Activated CD8-positive, alpha-beta memory T cell treated with anti-CD3 and anti-CD28 coated beads for 24 hours (primary cell): Measurements from ENCODE around the gene FUT2.
"Not testable (repeated sequence)": the region's sequence is repeated elsewhere in the genome, so short reads cannot be mapped to it uniquely, and the experiment has no call there.

ENCODE experiments used
- DNase-seq: peaks from one replicate; pipeline ENCODE4 v3.0.0-alpha.2; 2020

Gene FUT2

GRCh38 chr19:48708471-48708870 lies 12.7 kb downstream of the FUT2 start:
- no peak for DNase-seq

- no peak for DNase-seq
These were observed 15.4 kb downstream of the FUT2 start for GRCh38 chr19:48711106-48711662.

GRCh38 chr19:48713041-48713863 lies 17.5 kb downstream of the FUT2 start:
- DNase-seq: no peak

GRCh38 chr19:48713864-48714755 lies 18.3 kb downstream of the FUT2 start:
- peak; percentile 98 for DNase-seq

GRCh38 chr19:48714759-48715675 lies 19.2 kb downstream of the FUT2 start:
- DNase-seq: no peak

- DNase-seq: no peak
These were observed 20.0 kb downstream of the FUT2 start for GRCh38 chr19:48715681-48716171.

- no peak for DNase-seq
These were observed 21.0 kb downstream of the FUT2 start for GRCh38 chr19:48716562-48717291.

- DNase-seq: not testable (repeated sequence)
These were observed 22.3 kb downstream of the FUT2 start for GRCh38 chr19:48718106-48718505.

GRCh38 chr19:48718711-48719231 lies 23.0 kb downstream of the FUT2 start:
- no peak for DNase-seq

- no peak for DNase-seq
These were observed 23.7 kb downstream of the FUT2 start, which contains the start of gene MAMSTR for GRCh38 chr19:48719263-48720171. TSS of gene MAMSTR (minus strand) at chr19:48719725. CDS start at chr19:48719031, 694 bp downstream.

- no peak for DNase-seq
These were observed 24.5 kb downstream of the FUT2 start for GRCh38 chr19:48720251-48720612.

GRCh38 chr19:48720613-48721296 lies 25.0 kb downstream of the FUT2 start:
- peak; percentile 93 for DNase-seq

- DNase-seq: no peak
These were observed 26.5 kb downstream of the FUT2 start for GRCh38 chr19:48722196-48722708.

GRCh38 chr19:48724796-48725753 lies 29.3 kb downstream of the FUT2 start:
- no peak for DNase-seq

- DNase-seq: no peak
These were observed 30.8 kb downstream of the FUT2 start for GRCh38 chr19:48726556-48726955.

GRCh38 chr19:48728911-48729664 lies 33.3 kb downstream of the FUT2 start:
- DNase-seq: no peak

- DNase-seq: no peak
These were observed 35.7 kb downstream of the FUT2 start for GRCh38 chr19:48731452-48731851.
